Keratinocyte (primary cell): ENCODE data around the gene ITPKB. TPM values are rescaled to one million over a fixed set of nuclear protein-coding genes. Genes with fewer than 3 reads are reported as not detected.
"Not testable (repeated sequence)": the region's sequence is repeated elsewhere in the genome, so short reads cannot be mapped to it uniquely, and the experiment has no call there.

Experiments used
- DNase-seq: peaks from one replicate; pipeline ENCODE4 v3.0.0-alpha.2; 2011; ENCODE audit warnings: low read depth, missing footprints, low spot score
- FAIRE-seq: peaks from 2 replicates; lab custom pipeline; 2011; peaks lifted over from hg19 to GRCh38; lab: Jason Lieb, UNC
- H2AFZ ChIP-seq: 2 replicates; pipeline ENCODE4 v1.6.0; 2012; ENCODE audit warnings: low read length, control low read depth, inconsistent platforms; ENCODE audit not compliant: control insufficient read depth
- H3K27ac ChIP-seq: 2 replicates; pipeline ENCODE4 v1.5.1; 2011; ENCODE audit warnings: low read length; ENCODE audit not compliant: control insufficient read depth, insufficient read depth
- H3K27me3 ChIP-seq: 3 replicates; pipeline ENCODE4 v1.6.0; 2011; ENCODE audit warnings: low read length; ENCODE audit not compliant: control insufficient read depth, insufficient read depth; ENCODE audit errors: extremely low read depth
- H3K36me3 ChIP-seq, 2 experiments: 2 replicates in 1 of 2; 3 replicates in 1 of 2; pipeline ENCODE4 v1.5.1; 2011; ENCODE audit warnings: low read length in 2 of 2, mild to moderate bottlenecking in 1 of 2; ENCODE audit not compliant: control insufficient read depth in 2 of 2, insufficient read depth in 2 of 2; ENCODE audit errors: extremely low read depth in 1 of 2
- H3K4me1 ChIP-seq: 3 replicates; pipeline ENCODE4 v1.5.1; 2011; ENCODE audit warnings: low read length; ENCODE audit not compliant: control insufficient read depth, insufficient read depth; ENCODE audit errors: extremely low read depth
- H3K4me2 ChIP-seq: 3 replicates; pipeline ENCODE4 v1.6.0; 2011; ENCODE audit warnings: low read depth, low read length; ENCODE audit not compliant: control insufficient read depth, insufficient read depth; ENCODE audit errors: extremely low read depth
- H3K4me3 ChIP-seq, 3 experiments: fragments of 200-600 bp in 1 of 3; sonication (generic) in 1 of 3; 2 replicates in 2 of 3; 3 replicates in 1 of 3; pipeline ENCODE4 v1.5.1; 2011 to 2016; ENCODE audit warnings: low read length in 3 of 3, mild to moderate bottlenecking in 3 of 3, control low read depth in 2 of 3, inconsistent platforms in 1 of 3, low read depth in 1 of 3, mixed read lengths in 1 of 3, mixed run types in 1 of 3, moderate library complexity in 1 of 3; ENCODE audit not compliant: control insufficient read depth in 2 of 3, insufficient read depth in 2 of 3; ENCODE audit errors: extremely low read depth in 1 of 3
- H3K79me2 ChIP-seq: 2 replicates; pipeline ENCODE4 v1.6.0; 2012; ENCODE audit warnings: low read length; ENCODE audit not compliant: control insufficient read depth, insufficient read depth
- H3K9ac ChIP-seq: 3 replicates; pipeline ENCODE4 v1.6.0; 2011; ENCODE audit warnings: low read length; ENCODE audit not compliant: control insufficient read depth, insufficient read depth; ENCODE audit errors: extremely low read depth
- H3K9me1 ChIP-seq: 3 replicates; pipeline ENCODE4 v1.6.0; 2011; ENCODE audit warnings: low read length; ENCODE audit not compliant: control insufficient read depth, insufficient read depth; ENCODE audit errors: extremely low read depth
- H3K9me3 ChIP-seq: 2 replicates; pipeline ENCODE4 v1.5.1; 2012; ENCODE audit warnings: low read depth, low read length; ENCODE audit not compliant: control insufficient read depth
- H4K20me1 ChIP-seq: 3 replicates; pipeline ENCODE4 v1.6.0; 2011; ENCODE audit warnings: low read length; ENCODE audit not compliant: control insufficient read depth, insufficient read depth; ENCODE audit errors: extremely low read depth
- CTCF ChIP-seq, 3 experiments: IDR thresholded peaks in 1 of 3; conservative IDR thresholded peaks in 1 of 3; optimal IDR thresholded peaks in 1 of 3; 2 replicates in 2 of 3; 3 replicates in 1 of 3; pipeline versions ENCODE3 to v1.5.1; 2011; ENCODE audit warnings: low read length in 3 of 3, mild to moderate bottlenecking in 3 of 3, moderate library complexity in 2 of 3, control low read depth in 1 of 3, inconsistent platforms in 1 of 3; ENCODE audit not compliant: insufficient read depth in 2 of 3; ENCODE audit errors: extremely low read depth in 1 of 3
- EZH2 ChIP-seq: IDR thresholded peaks from one replicate; pipeline ENCODE4 v1.6.1; 2012; ENCODE audit warnings: inconsistent platforms, mild to moderate bottlenecking, low read length, moderate library complexity
- dilution Hi-C: fragments of 300-500 bp; cut with MboI; formaldehyde crosslinking; loops from one replicate; pipeline ENCODE4 v1.7.0; 2020; ENCODE audit warnings: low sequenced_read_pairs; ENCODE audit not compliant: extremely low pct_ligation_motif_present
- polyA plus RNA-seq, 5 experiments: library from polyadenylated mRNA; depleted of rRNA in 3 of 5; stranded (reverse) in 3 of 5; stranded (forward) in 1 of 5; unstranded in 1 of 5; fragments of >200 nt; gene quantifications; 1 replicate in 1 of 5; 2 replicates in 3 of 5; 3 replicates in 1 of 5; pipeline versions ENCODE4 v1.2.1 to v1.2.3, GENCODE V29; 2011 to 2012; ENCODE audit warnings: missing spikeins in 2 of 5, low read depth in 1 of 5, low replicate concordance in 1 of 5

The ITPKB gene
- polyA plus RNA-seq, 1 donor (not counting 4 experiments of a cell fraction or from before 2014, with no cell fraction given) = 3.2 TPM

GRCh38 chr1:226639631-226640061 lies 99.4 kb downstream of the ITPKB start:
- H3K4me1 ChIP-seq = peaks cover 23% of the 10 kb centered on the region
- no peaks in the 10 kb centered on the region for H3K27me3 ChIP-seq
- H3K9me1 ChIP-seq = no peaks in the 10 kb centered on the region
- no peaks in the 10 kb centered on the region for H3K9me3 ChIP-seq
- peaks cover 3 to 8% of the 10 kb centered on the region in 2 experiments for H3K36me3 ChIP-seq
- H4K20me1 ChIP-seq = peaks cover 3% of the 10 kb centered on the region
- no peak for DNase-seq
- H3K4me3 ChIP-seq = no peak overlapping the region
- no peak for FAIRE-seq
- H3K27ac ChIP-seq = no peak overlapping the region
- dilution Hi-C loops = loop anchor here (10.0 kb wide), 1 partner anchor 245 kb away; no protein-coding TSS in a partner anchor
- H3K9ac ChIP-seq = no peak overlapping the region
- no peak overlapping the region for H2AFZ ChIP-seq
- no peaks in the 10 kb centered on the region for H3K79me2 ChIP-seq
- TF ChIP-seq CTCF (optimal IDR thresholded peaks at IDR 0.05 in 1 of 3, IDR thresholded peaks at IDR 0.05 in 1 of 3, conservative IDR thresholded peaks at IDR 0.05 in 1 of 3; ENCODE audit: extremely low read depth in 1 of 3, insufficient read depth in 2 of 3, low read length in 3 of 3) (no peak), EZH2 (no peak)
- no peak overlapping the region for H3K4me2 ChIP-seq

GRCh38 chr1:226639206-226639605 lies 99.9 kb downstream of the ITPKB start:
- not testable (repeated sequence) for H3K27ac ChIP-seq, H4K20me1 ChIP-seq, DNase-seq, H3K27me3 ChIP-seq, FAIRE-seq, H3K9me1 ChIP-seq, H3K4me2 ChIP-seq, H3K4me3 ChIP-seq, H3K9me3 ChIP-seq, H3K36me3 ChIP-seq, H3K79me2 ChIP-seq, H2AFZ ChIP-seq, H3K9ac ChIP-seq
- dilution Hi-C loops = loop anchor here (10.0 kb wide), 1 partner anchor 246 kb away; no protein-coding TSS in a partner anchor
- H3K4me1 ChIP-seq = peaks cover 27% of the 10 kb centered on the region

- TF ChIP-seq EZH2 (no peak), CTCF (optimal IDR thresholded peaks at IDR 0.05 in 1 of 3, IDR thresholded peaks at IDR 0.05 in 1 of 3, conservative IDR thresholded peaks at IDR 0.05 in 1 of 3; ENCODE audit: extremely low read depth in 1 of 3, insufficient read depth in 2 of 3, low read length in 3 of 3) (no peak)
- H3K9me3 ChIP-seq = no peaks in the 10 kb centered on the region
- H3K79me2 ChIP-seq = no peaks in the 10 kb centered on the region
- DNase-seq (no peak), FAIRE-seq (no peak)
- H3K4me3 ChIP-seq = no peak overlapping the region
- no peak overlapping the region for H3K27ac ChIP-seq
- H3K36me3 ChIP-seq = peaks cover 3 to 8% of the 10 kb centered on the region in 2 experiments
- H3K9ac ChIP-seq = no peak overlapping the region
- no peaks in the 10 kb centered on the region for H3K27me3 ChIP-seq
- no peak overlapping the region for H2AFZ ChIP-seq
- no peaks in the 10 kb centered on the region for H3K9me1 ChIP-seq
- H4K20me1 ChIP-seq = peaks cover 1% of the 10 kb centered on the region
- no peak overlapping the region for H3K4me2 ChIP-seq
- peaks cover 26% of the 10 kb centered on the region for H3K4me1 ChIP-seq
- dilution Hi-C loops = loop anchor here (10.0 kb wide), 1 partner anchor 246 kb away; no protein-coding TSS in a partner anchor
These were observed 100.5 kb downstream of the ITPKB start for GRCh38 chr1:226638608-226639007.
